ENCODE results near the gene TSPEAR. TPM values are rescaled to one million over a fixed set of nuclear protein-coding genes. Genes with fewer than 3 reads are reported as not detected.

TSPEAR gene
- total and polyA plus RNA-seq, 2 of the 13 experiments (the other 11 are each of a cell fraction or from before 2014, with no cell fraction given): 0.07 to 0.32 TPM

DNA sequence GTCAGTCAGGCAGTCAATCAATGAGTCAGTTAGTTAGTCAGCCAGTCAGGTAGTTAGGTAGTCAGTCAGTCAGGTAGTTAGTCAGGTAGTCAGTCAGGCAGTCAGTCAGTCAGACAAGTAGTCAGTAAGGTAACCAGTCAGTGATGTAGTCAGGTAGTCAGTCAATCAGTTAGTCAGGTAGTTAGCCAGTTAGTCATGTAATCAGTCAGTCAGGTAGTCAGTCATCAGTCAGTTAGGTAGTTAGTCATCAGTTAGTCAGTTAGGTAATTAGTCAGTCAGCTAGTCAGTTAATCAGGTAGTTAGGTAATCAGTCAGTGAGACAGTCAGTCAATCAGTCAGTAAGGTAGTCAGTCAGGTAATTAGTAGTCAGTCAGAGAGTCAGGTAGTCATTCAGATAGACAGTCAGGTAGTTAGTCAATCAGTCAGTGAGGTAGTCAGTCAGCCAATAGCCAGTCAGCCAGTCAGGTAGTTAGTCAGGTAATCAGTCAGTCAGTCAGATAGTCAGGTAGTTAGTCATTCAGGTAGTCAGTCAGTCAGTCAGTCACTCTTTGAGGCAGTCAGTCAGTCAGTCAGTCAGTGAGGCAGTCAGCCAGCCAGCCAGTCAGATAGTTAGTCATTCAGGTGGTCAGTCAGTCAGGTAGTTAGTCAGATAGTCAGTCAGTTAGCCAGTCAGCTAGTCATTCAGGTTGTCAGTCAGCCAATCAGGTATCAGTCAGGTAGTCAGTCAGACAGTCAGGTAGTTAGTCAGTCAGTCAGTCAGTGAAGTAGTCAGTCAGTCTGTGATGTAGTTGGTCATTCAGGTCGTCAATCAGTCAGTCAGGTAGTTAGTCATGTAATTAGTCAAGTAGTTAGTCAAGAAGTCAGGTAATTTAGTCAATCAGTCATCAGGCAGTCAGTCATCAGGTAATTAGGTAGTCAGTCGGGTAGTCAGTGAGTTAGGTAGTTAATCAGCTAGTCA is 186.7 kb downstream of the TSPEAR start:
- intact Hi-C loops (cut with micrococcal nuclease; ENCODE audit: unreplicated experiment): no loop called here
- in situ Hi-C loops (cut with HindIII; ENCODE audit: extremely low pct_ligation_motif_present, low pct_unique_long_range_greater_than_20kb): no loop called here
- FAIRE-seq: no peak
- H3K79me2 ChIP-seq (ENCODE audit: insufficient read depth, low read length): no peaks in the 10 kb centered on the region
- H2AFZ ChIP-seq (ENCODE audit: low read length): no peak overlapping the region
- H3K9ac ChIP-seq (ENCODE audit: insufficient read depth, low read depth, low read length): no peak overlapping the region
- H3K9me3 ChIP-seq (ENCODE audit: low read length): no peaks in the 10 kb centered on the region
- no peak overlapping the region for H3K27ac ChIP-seq (ENCODE audit: extremely low read length, insufficient read depth, low read length)
- H3K36me3 ChIP-seq (replicated peaks in 1 of 2; ENCODE audit: control insufficient read depth in 1 of 2, insufficient read depth in 2 of 2, low read length in 2 of 2): no peaks in the 10 kb centered on the region
- ChIA-PET CTCF (ENCODE audit: low intra/inter-chr PET ratio, low total read pairs) (no interaction called here), POLR2A (no interaction called here)
- no peak for DNase-seq (ENCODE audit: low spot score)
- WGBS (ENCODE audit: low lambda C conversion rate): 51% methylated on average over 2 of the region's 2 CpGs
- no peak overlapping the region for H3K4me2 ChIP-seq (ENCODE audit: low read depth, low read length)
- no peaks in the 10 kb centered on the region; a peak in 1 of 5 replicates for H3K27me3 ChIP-seq (ENCODE audit: control insufficient read depth in 1 of 2, insufficient read depth in 2 of 2, low read length in 2 of 2)
- TF ChIP-seq DRAP1 (CRISPR knock-in tag; IDR thresholded peaks at IDR 0.05) (no peak), ZNF749 (CRISPR knock-in tag; IDR thresholded peaks at IDR 0.05; ENCODE audit: borderline replicate concordance) (no peak), NR2C2 (CRISPR knock-in tag; IDR thresholded peaks at IDR 0.05; ENCODE audit: borderline replicate concordance) (no peak), ZNF564 (CRISPR knock-in tag; IDR thresholded peaks at IDR 0.05) (no peak), ZMYM2 (CRISPR knock-in tag; IDR thresholded peaks at IDR 0.05) (no peak), POLR2AphosphoS2 (IDR thresholded peaks at IDR 0.05; ENCODE audit: low read depth, low read length) (no peak), ZNF780A (CRISPR knock-in tag; IDR thresholded peaks at IDR 0.05) (no peak), BCL3 (CRISPR knock-in tag; IDR thresholded peaks at IDR 0.05) (no peak)
- TF ChIP-seq, protein P1, sequence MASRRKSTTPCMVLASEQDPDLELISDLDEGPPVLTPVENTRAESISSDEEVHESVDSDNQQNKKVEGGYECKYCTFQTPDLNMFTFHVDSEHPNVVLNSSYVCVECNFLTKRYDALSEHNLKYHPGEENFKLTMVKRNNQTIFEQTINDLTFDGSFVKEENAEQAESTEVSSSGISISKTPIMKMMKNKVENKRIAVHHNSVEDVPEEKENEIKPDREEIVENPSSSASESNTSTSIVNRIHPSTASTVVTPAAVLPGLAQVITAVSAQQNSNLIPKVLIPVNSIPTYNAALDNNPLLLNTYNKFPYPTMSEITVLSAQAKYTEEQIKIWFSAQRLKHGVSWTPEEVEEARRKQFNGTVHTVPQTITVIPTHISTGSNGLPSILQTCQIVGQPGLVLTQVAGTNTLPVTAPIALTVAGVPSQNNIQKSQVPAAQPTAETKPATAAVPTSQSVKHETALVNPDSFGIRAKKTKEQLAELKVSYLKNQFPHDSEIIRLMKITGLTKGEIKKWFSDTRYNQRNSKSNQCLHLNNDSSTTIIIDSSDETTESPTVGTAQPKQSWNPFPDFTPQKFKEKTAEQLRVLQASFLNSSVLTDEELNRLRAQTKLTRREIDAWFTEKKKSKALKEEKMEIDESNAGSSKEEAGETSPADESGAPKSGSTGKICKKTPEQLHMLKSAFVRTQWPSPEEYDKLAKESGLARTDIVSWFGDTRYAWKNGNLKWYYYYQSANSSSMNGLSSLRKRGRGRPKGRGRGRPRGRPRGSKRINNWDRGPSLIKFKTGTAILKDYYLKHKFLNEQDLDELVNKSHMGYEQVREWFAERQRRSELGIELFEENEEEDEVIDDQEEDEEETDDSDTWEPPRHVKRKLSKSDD (CRISPR knock-in tag; IDR thresholded peaks at IDR 0.05; ENCODE audit: low read depth): no peak
- TF ChIP-seq, protein P2, sequence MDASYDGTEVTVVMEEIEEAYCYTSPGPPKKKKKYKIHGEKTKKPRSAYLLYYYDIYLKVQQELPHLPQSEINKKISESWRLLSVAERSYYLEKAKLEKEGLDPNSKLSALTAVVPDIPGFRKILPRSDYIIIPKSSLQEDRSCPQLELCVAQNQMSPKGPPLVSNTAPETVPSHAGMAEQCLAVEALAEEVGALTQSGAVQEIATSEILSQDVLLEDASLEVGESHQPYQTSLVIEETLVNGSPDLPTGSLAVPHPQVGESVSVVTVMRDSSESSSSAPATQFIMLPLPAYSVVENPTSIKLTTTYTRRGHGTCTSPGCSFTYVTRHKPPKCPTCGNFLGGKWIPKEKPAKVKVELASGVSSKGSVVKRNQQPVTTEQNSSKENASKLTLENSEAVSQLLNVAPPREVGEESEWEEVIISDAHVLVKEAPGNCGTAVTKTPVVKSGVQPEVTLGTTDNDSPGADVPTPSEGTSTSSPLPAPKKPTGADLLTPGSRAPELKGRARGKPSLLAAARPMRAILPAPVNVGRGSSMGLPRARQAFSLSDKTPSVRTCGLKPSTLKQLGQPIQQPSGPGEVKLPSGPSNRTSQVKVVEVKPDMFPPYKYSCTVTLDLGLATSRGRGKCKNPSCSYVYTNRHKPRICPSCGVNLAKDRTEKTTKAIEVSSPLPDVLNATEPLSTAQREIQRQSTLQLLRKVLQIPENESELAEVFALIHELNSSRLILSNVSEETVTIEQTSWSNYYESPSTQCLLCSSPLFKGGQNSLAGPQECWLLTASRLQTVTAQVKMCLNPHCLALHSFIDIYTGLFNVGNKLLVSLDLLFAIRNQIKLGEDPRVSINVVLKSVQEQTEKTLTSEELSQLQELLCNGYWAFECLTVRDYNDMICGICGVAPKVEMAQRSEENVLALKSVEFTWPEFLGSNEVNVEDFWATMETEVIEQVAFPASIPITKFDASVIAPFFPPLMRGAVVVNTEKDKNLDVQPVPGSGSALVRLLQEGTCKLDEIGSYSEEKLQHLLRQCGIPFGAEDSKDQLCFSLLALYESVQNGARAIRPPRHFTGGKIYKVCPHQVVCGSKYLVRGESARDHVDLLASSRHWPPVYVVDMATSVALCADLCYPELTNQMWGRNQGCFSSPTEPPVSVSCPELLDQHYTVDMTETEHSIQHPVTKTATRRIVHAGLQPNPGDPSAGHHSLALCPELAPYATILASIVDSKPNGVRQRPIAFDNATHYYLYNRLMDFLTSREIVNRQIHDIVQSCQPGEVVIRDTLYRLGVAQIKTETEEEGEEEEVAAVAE (CRISPR knock-in tag; IDR thresholded peaks at IDR 0.05; ENCODE audit: borderline replicate concordance): no peak
- BruUV-seq (replicated peaks): no TSS peak
- H3K4me3 ChIP-seq (replicated peaks in 1 of 3; ENCODE audit: insufficient read depth in 1 of 3, low read depth in 2 of 3, low read length in 3 of 3): no peak overlapping the region
- no peaks in the 10 kb centered on the region for H4K20me1 ChIP-seq (ENCODE audit: insufficient read depth, low read length)
- H3K4me1 ChIP-seq (ENCODE audit: insufficient read depth, low read length): peaks cover 21% of the 10 kb centered on the region
- ATAC-seq: no peak
